GM12891 (cell line): ENCODE results near the gene TOPBP1.

Experiments
- POLR2A ChIP-seq: IDR thresholded peaks from 2 replicates; pipeline ENCODE4 v1.6.1; 2011; ENCODE audit warnings: low read depth, low read length, control low read depth
- POLR2AphosphoS5 ChIP-seq: IDR thresholded peaks from 2 replicates; pipeline ENCODE4 v1.6.1; 2011; ENCODE audit warnings: low read depth, low read length, control low read depth
- TAF1 ChIP-seq: IDR thresholded peaks from 2 replicates; pipeline ENCODE4 v1.6.1; 2011; ENCODE audit warnings: low read depth, low read length, control low read depth

DNA sequence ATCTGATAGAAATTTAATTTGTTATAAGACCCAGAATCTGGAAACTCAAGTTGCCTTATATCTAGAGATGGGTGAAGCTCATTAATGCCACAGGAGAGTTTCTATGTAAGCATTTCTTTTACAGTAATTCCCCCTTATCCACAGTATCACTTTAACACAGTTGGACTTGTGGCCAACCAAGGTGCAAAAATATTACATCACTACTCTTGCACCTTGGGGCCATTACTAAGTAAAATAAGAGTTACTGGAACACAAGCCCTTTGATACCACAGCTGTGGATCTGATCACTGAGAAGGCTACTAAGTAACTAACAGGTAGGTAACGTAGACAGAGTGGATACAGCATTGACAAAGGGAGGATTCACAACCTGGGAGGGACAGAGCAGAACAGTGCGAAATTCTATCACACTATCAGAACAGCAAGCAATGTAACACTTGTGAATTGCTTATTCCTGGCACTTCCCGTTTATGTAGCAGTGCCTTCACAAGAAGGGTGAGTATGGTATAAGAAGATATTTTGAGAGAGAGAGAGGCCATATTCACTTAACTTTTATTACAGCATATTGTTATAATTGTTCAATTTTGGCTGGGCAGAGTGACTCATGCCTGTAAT lies 33.9 kb upstream of the TOPBP1 start:
- TF ChIP-seq POLR2AphosphoS5: no peak
- TF ChIP-seq TAF1: no peak
- TF ChIP-seq POLR2A: no peak
